ENCODE data around the gene MFAP4.

- TF ChIP-seq CTCF (IDR thresholded peaks at IDR 0.05): no peak
- no peak for TF ChIP-seq POLR2A (IDR thresholded peaks at IDR 0.05)
Observed at GRCh38 chr17:19408346-19408710, 21.3 kb upstream of the MFAP4 start.

Measured in lower leg skin (tissue), 3 donors.